ENCODE data around the gene C2CD2L.
"Not testable (repeated sequence)": the region's sequence is repeated elsewhere in the genome, so short reads cannot be mapped to it uniquely, and the experiment has no call there.

The C2CD2L gene

DNA sequence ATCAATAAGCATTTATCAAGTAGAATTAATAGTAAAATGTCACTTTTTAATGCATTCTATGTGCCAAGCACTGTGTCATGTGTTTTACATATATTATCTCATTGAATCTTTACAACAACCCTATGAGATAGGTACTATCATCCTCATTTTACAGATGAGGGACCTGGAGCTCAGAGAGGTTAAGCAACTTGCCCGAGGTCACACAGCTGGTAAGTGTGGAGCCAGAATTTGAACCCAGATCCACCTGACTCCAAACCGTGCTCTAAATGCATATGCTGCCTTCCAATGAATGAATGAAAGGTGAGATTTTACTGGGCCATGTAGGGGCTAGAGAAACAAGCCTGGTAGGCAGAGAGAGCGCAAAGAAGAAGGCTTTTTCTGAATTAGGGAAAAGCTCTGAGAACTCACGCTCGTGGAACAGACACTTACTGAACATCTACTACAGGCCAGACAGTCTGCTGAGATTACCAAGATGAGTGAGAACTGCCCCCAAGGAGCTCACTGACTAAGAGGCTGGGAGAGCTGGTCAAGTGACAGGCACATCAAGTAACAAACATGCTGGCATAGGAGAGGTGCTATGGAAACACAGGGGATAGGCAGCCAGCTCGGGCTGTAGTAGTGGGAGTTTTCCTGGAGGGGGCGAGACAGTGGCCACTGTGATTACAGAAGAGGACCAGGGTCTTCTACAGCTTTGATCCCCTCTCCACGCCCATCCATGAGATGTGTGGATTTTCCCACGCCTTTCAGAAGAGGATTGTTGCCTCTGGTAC is 46.1 kb downstream of the C2CD2L start:
- no peak for DNase-seq

DNA sequence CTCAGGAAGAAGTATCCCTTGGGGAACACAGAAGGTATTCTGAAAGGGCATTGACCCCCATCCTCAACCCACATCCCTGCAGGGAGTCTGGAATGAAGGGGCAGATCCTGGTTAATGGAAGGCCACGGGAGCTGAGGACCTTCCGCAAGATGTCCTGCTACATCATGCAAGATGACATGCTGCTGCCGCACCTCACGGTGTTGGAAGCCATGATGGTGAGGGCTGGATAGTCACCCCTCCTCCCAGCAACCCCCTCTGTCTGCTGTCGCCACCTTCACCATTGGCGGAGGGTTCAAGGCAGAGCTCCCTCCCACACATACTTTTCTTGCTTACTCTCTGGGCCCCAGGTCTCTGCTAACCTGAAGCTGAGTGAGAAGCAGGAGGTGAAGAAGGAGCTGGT is 47.0 kb downstream of the C2CD2L start:
- DNase-seq, result no peak

DNA sequence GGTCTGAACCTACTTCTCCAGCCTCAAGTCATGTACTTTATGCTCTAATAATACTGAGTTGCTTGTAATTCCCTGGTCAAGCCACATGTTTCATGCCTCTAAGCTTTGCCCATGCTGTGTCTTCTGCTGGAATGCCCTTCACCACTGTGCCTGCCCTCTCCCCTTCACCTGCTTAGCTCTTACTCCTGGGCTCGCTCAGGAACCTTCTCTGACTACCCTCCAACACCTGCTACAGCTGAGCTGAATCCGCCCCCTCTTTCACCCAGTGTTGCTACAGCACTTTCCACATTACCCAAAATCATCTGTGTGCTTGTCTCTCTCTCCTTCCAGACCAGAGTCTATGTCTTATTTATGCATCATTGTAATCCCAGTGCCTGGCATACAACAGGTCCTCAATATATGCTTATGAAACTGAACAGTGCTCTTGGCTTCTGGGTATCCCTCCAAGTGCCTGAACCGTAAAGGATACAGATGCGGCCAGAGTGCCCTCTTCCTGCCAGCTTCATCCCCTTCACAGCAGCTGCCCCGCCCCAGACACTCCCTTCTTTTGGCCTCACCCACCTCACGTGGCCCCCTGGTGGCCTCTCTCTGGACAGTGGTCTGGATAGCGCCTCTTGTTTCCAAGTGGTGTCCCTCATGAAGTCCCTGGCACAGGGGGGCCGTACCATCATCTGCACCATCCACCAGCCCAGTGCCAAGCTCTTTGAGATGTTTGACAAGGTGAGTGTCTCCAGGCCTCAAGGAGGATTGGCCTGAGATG is 48.8 kb downstream of the C2CD2L start:
- peak; percentile 29 for DNase-seq

DNA sequence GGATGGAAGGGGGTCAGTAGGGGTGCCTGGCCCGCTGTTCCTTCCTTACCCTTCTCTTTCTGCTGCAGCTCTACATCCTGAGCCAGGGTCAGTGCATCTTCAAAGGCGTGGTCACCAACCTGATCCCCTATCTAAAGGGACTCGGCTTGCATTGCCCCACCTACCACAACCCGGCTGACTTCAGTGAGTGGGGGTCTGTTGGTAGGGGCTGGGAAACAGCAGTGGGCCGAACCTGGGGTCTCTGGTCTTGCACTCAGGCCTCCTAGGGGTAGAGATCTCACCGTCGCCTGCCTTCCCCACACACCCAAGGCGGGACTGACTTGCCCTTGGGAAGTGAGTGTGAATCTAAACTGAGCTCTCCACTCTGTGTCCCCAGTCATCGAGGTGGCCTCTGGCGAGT is 49.4 kb downstream of the C2CD2L start:
- no peak for DNase-seq

DNA sequence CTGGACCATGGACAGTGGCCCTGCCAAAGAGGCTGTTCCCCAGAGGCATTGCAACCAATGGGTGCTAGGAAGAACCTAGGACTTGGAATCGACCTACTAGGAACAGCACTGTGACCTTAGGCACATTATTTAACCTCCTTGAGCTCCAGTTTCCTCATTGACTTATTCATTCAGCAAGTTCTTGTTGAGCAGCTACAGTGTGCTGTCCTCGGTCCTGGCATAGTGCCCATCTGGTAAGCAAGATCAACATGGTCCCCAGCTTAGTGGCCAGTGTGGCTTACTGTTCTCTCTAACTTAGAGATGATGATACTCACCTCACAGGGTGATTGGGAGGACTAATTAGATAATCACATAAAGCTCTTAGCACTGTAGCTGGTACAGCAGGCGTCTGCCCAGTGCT is 49.9 kb downstream of the C2CD2L start:
- DNase-seq, result no peak

DNA sequence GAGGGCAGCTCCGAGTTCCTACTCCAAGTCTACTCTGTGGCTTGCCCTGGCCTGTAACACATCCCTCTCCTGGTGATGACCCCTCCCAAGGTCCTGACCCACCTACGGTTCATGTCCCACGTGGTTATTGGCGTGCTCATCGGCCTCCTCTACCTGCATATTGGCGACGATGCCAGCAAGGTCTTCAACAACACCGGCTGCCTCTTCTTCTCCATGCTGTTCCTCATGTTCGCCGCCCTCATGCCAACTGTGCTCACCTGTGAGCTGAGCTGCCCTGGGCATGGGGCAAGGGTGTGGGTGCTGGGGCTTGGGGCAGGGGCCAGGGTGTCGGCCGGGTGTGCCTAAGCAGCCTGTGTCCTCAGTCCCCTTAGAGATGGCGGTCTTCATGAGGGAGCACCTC is 51.3 kb downstream of the C2CD2L start:
- no peak for DNase-seq

DNA sequence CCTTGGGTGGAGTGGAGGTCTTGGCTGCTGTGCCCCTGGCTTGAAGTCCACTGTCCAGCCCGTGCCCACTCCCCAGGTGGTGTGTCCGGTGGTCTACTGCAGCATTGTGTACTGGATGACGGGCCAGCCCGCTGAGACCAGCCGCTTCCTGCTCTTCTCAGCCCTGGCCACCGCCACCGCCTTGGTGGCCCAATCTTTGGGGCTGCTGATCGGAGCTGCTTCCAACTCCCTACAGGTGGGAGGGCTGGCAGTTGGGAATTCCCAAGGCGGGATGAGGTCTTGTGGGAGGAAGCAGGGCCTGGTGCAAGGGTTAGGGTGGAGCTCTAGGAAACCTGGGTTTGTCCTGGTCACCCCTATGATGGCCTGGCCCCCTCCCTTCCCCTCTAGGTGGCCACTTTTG is 53.0 kb downstream of the C2CD2L start:
- DNase-seq, result no peak

DNA sequence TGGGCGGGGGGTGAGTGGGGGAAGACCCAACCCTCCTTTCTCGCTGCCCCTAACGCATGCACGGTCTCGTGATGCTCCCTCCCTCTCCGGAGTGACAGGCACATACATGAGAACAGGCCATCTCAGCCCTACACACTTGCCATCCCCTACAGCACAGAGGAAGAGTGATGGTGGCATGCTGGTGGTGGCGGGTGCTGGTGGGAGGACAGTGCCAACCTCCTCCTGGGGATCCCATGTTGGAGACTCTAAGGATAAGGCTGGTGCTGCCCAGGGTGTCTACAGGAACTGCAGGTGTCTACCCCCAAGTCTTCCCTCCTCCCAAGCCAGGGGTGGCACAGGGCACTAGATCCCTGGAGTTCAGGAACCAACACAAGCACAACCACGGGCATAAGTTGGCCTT is 54.7 kb downstream of the C2CD2L start:
- no peak for DNase-seq

DNA sequence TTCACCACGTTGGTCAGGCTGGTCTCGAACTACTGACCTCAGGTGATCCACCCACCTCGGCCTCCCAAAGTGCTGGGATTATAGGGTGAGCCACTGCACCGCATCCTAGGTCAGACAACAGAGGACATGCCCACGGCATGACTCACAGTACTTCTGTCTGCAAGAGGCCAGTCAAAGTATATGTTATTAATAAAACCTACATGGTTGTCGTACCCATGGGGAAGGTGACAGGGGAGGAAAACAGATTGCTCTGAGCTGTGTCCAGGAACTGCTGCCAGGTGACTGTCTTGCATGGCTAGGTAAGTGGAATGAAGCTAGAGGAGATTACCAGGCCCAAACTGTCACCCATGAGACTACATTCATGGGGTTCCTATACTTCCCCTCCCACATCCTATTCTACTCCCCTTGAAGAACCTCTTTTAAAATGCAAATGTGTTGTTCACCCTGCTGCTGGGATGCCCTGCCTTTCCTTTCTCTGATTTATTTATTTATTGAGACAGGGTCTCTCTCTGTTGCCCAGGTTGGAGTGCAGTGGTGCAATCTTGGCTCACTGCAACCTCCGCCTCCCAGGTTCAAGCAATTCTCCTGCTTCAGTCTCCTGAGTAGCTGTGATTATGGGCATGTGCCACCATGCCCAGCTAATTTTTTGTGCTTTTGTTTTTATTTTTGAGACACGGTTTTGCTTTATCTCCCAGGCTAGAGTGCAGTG is 59.4 kb downstream of the C2CD2L start:
- DNase-seq, result no peak

DNA sequence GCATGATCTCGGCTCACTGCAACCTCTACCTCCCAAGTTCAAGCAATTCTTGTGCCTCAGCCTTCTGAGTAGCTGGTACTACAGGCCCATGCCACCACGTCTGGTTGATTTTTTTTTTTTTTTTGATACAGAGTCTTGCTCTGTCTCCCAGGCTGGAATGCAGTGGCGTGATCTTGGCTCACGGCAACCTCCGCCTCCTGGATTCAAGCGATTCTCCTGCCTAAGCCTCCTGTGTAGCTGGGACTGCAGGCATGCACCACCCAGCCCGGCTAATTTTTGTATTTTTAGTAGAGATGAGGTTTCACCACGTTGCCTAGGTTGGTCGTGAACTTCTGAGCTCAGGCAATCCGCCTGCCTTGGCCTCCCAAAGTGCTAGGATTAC is 59.9 kb downstream of the C2CD2L start:
- not testable (repeated sequence) for DNase-seq

DNA sequence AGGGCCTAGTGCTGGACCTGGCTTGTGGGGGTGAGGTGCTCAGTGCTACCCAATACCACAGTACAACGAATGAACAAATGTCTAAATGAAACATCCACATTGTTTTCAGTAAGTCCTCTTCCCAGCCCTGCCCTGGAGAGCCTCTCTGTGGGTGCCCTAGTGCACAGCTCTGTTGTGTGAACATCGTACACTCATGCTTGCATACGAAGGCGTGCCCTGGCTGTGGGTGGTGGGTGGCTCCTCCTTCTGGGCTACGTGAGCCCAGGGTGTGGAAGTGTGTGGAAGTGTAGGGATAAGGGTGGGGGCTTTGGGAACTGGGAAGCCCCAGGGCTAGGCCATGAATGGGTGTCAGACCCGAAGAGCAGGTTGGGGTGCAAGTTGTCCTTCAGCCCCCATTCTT is 60.8 kb downstream of the C2CD2L start:
- no peak for DNase-seq

All from CD4-positive, alpha-beta T cell treated with Interleukin-17A for 4 hours (primary cell).